HG02981 (cell line): ENCODE data around the gene STAP2.

Source experiments
- ATAC-seq: cut with Tn5 transposase; IDR thresholded peaks from one replicate; pipeline ENCODE4 v1.9.1; 2021; ENCODE audit warnings: mild to moderate bottlenecking, moderate library complexity; ENCODE audit not compliant: unreplicated experiment

STAP2 gene

DNA sequence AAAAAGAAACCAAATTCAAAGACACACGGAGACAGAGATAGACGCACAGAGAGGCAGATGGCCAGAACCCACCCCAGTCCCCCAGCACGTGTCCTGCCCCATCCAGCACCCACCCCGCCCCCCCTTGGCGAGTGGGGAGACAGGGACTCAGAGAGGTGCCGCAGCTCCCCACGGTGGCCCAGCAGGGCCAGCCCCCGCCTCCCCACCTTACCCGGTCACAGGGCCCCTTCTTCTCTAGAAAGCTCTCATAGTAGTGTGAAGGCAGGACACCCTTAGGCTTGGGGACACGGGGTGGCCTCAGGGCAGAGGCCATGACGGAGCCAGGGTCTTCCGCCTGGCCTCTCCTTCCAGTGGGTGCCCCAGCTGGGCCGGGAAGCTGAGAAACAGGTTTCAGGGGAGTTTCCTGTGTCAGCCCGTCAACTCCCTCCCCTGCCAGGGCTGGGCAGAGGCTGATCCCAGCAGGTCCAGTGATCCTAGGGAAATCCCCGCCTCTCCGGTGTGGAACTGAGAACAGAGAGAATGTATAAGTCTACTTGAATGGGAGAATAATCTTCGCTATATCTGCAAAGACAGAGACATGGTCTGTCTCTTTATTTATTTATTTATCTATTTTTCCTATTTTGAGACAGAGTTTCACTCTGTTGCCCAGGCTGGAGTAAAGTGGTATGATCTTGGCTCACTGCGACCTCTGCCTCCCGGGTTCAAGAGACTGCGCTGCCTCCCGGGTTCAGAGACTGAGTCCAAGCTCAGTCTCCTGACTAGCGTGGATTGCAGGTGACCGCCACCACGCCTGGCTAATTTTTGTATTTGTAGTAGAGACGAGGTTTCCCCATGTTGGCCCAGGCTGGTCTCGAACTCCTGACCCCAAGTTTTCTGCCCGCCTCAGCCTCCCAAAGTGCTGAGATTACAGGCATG, at the start of gene STAP2:
Gene STAP2, minus strand, starts transcription at position 387 of the 915 bp plus-strand sequence. Its CDS starts 74 bp downstream, at position 313.
- no peak for ATAC-seq

- no peak for ATAC-seq
These were observed 47.6 kb upstream of the STAP2 start for GRCh38 chr19:4386041-4386782.

GRCh38 chr19:4385291-4386040, 46.8 kb upstream of the STAP2 start:
- no peak for ATAC-seq

DNA sequence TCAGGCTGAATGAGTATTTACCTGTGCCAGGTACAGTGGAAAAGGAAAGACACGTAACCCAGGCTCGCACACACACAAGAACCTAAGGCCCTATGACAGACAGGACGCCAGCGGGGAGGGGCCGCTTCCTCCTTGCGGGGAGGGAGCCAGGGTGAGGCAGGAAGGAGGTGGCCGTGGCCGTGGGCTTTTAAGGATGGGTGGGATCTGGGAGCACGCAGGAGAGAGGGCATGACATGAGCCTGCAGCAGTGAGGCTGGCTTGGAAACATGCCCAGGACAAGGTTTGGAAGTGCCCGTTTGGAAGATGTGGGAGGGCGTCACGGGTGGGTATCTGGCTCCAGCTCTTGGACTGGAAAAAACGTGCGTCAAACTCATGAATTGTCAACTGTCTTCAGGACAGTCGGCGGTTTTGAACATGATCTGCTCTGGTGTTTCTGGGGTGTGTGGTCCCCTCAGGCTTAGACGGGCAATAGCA, 41.7 kb upstream of the STAP2 start:
- no peak for ATAC-seq

DNA sequence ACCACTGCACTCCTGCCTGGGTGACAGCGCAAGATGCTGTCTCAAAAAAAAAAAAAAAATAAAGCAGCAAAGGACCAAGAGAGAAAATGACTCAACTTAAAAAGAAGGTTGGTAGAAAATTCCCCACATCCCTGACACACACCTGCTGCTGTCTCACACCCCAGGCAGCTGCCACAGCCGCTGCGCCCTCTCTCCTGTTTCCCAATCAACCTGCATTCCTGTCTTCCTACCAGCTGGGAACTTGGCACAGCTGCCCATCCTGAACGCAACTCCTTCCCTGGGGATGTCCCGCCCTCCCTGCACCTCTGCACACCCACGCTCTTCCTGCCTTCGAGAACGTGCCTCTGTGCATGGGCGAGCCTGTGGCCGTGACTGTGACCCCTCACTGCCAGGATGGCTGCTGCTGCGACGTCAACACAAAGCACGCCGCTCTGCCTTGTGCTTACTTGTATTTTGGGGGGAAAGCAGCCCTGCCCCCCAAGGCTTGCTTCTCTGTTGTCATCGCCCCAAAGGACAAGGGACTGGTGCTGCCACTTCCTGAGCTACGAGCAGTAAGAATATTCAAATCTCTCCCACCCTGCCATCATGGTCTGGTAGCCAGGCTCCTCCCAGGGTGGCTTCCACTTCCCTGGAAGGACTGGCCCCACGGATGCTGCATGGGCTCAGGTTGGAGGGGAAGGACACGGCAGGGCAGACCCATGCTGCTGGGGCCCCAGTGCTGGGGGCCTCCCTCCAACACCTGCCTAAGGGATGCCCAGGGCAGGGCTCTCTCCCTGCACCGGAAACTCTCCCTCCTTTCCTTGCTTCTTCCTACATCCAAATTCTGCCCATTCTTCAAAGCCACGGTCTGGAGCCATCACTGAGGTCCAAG, 41.0 kb upstream of the STAP2 start:
- no peak for ATAC-seq

GRCh38 chr19:4378886-4379285, 40.3 kb upstream of the STAP2 start:
- no peak for ATAC-seq

DNA sequence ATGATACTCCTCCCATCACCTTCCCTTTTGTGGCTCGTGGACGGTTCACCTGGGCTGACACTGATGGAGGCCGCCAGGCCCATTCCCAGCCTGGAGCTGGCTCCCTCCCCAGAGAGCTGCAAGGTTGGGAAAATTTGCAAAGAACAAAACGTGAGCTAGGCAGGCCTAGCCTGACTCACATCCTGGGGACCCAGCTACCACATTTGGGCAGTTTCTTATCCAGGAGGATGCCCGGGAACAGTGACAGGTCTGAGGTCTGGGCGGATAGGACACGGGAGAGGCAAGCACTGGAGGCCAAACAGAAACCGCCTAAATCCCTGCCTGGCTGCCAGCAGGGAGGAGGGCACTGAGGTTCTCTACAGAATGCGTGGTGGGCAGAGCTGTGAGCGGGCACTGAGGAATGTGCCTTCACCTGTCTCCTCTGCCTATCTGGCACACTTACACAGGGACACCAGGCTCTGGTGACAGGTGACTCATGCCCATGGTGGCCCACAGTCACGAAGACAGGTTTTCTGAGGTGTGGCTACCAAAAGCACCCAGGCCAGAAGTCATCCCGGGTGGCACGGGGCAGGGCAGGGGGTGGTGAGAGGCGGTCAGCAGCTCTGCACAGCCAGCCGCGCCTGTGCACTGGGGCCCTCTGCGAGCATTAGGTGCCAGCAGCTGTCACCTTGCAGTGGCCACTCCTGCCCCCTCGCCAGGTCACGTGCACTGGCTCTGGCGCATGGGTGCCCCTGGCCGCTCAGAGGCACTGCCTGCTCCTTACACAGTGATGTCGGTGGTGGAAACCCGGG, 38.6 kb upstream of the STAP2 start:
- no peak for ATAC-seq

GRCh38 chr19:4376671-4376990, 38.0 kb upstream of the STAP2 start:
- no peak for ATAC-seq

DNA sequence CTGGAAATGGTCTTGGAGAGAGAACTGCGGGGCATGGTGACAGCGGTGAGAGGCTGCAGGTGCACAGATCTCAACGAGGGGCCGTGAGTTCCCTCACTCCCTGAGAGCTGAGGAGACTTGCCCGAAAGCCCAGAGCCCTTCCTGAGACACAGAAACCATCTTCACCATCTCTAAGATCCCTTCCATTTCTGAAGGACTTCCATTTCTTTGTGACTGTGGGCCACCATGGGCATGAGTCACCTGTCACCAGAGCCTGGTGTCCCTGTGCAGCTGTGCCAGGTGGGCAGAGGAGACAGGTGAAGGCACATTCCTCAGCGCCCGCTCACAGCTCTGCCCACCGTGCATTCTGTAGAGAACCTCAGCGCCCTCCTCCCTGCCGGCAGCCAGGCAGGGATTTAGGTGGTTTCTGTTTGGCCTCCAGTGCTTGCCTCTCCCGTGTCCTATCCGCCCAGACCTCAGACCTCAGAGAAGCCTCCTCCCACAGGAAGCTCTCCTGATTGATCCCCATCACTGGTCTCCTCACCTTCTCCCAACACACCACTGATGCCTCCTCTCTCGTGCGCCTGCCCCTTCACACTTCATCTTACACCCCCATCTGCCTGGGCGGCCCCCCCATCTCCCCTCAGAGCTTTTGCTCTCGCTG, 37.5 kb upstream of the STAP2 start:
- ATAC-seq: no peak

- no peak for ATAC-seq
These were observed 36.8 kb upstream of the STAP2 start for GRCh38 chr19:4375164-4376027.

DNA sequence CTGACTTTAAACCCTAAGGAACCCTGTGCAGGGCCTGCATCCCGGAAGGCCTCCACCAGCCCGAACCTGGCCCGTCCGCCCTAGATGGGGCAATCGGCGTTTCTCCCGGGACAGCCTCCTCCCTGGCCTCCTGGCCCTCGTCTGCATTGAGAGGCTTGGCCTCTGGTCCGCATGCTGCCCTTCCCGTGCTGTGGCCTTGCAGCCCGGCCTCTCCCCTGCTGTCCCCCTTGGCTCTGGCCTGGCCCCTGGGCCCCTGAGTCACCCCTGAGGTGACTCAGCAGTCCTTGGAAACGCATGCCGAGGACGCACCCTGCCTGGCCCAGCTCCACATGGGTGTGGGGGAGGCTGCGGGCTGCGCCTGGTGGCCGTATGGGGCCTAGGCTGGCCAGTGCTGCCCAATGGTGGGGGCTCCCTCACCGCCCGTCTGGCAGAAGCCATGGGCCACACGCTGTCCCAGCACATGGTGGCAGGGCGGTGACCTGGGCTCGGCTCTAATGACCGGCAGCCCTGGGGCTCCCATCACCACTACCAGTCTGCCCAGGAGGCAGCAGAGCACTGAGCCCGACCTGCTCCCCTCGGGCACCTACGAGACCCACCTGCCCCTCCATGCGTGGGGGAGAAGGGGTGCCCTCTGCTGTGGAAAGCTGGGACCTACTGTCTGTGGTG, 36.0 kb upstream of the STAP2 start:
- ATAC-seq: no peak

GRCh38 chr19:4373601-4374497, 35.2 kb upstream of the STAP2 start:
- no peak for ATAC-seq

DNA sequence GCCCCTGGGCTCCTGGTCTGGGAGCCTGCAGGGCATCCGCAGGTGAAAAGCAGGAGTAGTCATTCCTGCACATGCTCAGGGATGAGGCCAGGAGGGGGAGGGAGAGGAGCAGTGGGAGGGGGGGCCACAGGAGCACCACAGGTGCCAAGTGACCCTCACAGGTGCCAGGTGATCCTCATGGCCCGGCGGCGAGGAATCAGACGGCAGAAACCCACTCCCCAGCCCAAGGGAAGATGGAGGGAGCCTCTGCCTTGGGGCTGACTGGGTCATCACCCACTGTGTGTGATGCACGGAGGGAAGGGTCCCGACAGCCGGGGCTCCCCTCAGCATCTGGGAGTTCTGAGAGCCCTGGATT, 34.4 kb upstream of the STAP2 start:
- no peak for ATAC-seq

GRCh38 chr19:4372165-4373012, 33.8 kb upstream of the STAP2 start:
- ATAC-seq: no peak

GRCh38 chr19:4371247-4372164, 32.9 kb upstream of the STAP2 start:
- no peak for ATAC-seq
